Liver (tissue), 9 donors: ENCODE measurements around the gene FHDC1. TPM values are rescaled to one million over a fixed set of nuclear protein-coding genes. Genes with fewer than 3 reads are reported as not detected.

ENCODE experiments used
- DNase-seq: peaks from one replicate; pipeline ENCODE4 v3.0.0-alpha.2; 2017; ENCODE audit warnings: low spot score
- H3K27ac ChIP-seq, 2 donors: one replicate each; pipeline ENCODE4 v1.7.0; 2013; ENCODE audit warnings: inconsistent platforms in 2 of 2, low read length in 2 of 2, control low read depth in 1 of 2, low read depth in 1 of 2, mild to moderate bottlenecking in 1 of 2
- H3K27me3 ChIP-seq, 4 donors: one replicate each; pipeline versions ENCODE4 v1.6.1 to v1.7.0; 2013; ENCODE audit warnings: low read length in 3 of 4, inconsistent platforms in 1 of 4, mild to moderate bottlenecking in 1 of 4, moderate library complexity in 1 of 4; ENCODE audit not compliant: control insufficient read depth in 4 of 4, insufficient read depth in 4 of 4
- H3K36me3 ChIP-seq, 4 donors: one replicate each; pipeline versions ENCODE4 v1.6.1 to v1.7.0; 2013; ENCODE audit warnings: low read length in 3 of 4, mild to moderate bottlenecking in 3 of 4, low read depth in 1 of 4, moderate library complexity in 1 of 4; ENCODE audit not compliant: control insufficient read depth in 4 of 4, insufficient read depth in 3 of 4
- H3K4me1 ChIP-seq, 4 donors: one replicate each; pipeline versions ENCODE4 v1.6.1 to v1.7.0; 2013; ENCODE audit warnings: low read length in 3 of 4, mild to moderate bottlenecking in 3 of 4, moderate library complexity in 1 of 4; ENCODE audit not compliant: control insufficient read depth in 4 of 4, insufficient read depth in 4 of 4
- H3K4me3 ChIP-seq, 3 donors: one replicate each; pipeline versions ENCODE4 v1.6.1 to v1.7.0; 2013; ENCODE audit warnings: low read length in 3 of 3, control low read depth in 1 of 3, low read depth in 1 of 3, mild to moderate bottlenecking in 1 of 3
- H3K9ac ChIP-seq, 2 donors: one replicate each; pipeline ENCODE4 v1.7.0; 2013; ENCODE audit warnings: low read length in 2 of 2, mild to moderate bottlenecking in 2 of 2, moderate library complexity in 2 of 2, control low read depth in 1 of 2, low read depth in 1 of 2
- H3K9me3 ChIP-seq, 4 donors: one replicate each; pipeline versions ENCODE4 v1.6.1 to v1.7.0; 2013; ENCODE audit warnings: low read length in 3 of 4; ENCODE audit not compliant: control insufficient read depth in 4 of 4
- ATF3 ChIP-seq: IDR thresholded peaks from 2 replicates; pipeline ENCODE4 v1.6.1; 2016; ENCODE audit warnings: antibody characterized with exemption
- EGR1 ChIP-seq, 2 donors: IDR thresholded peaks; 2 replicates each; pipeline ENCODE4 v1.6.1; 2016 to 2018; ENCODE audit warnings: antibody characterized with exemption in 2 of 2, low read depth in 2 of 2
- FOXA1 ChIP-seq: IDR thresholded peaks from 2 replicates; pipeline ENCODE4 v1.6.1; 2016; ENCODE audit warnings: antibody characterized with exemption
- GABPA ChIP-seq, 2 donors: IDR thresholded peaks in 1 of 2; conservative IDR thresholded peaks in 1 of 2; 2 replicates each; pipeline ENCODE4 v1.6.1; 2016; ENCODE audit warnings: antibody characterized with exemption in 2 of 2, mild to moderate bottlenecking in 1 of 2, moderate library complexity in 1 of 2
- HNF4A ChIP-seq, 2 donors: conservative IDR thresholded peaks; 2 replicates each; pipeline ENCODE4 v1.6.1; 2016; ENCODE audit warnings: antibody characterized with exemption in 2 of 2, mild to moderate bottlenecking in 2 of 2
- HNF4G ChIP-seq: IDR thresholded peaks from 2 replicates; pipeline ENCODE4 v1.6.1; 2016; ENCODE audit warnings: antibody characterized with exemption
- MAX ChIP-seq: IDR thresholded peaks from 2 replicates; pipeline ENCODE4 v1.6.1; 2016; ENCODE audit warnings: antibody characterized with exemption
- NR2F2 ChIP-seq: IDR thresholded peaks from 2 replicates; pipeline ENCODE4 v1.6.1; 2016; ENCODE audit warnings: antibody characterized with exemption
- RAD21 ChIP-seq, 2 donors: IDR thresholded peaks; 2 replicates each; pipeline ENCODE4 v1.6.1; 2016; ENCODE audit warnings: antibody characterized with exemption in 2 of 2, mild to moderate bottlenecking in 2 of 2
- RXRA ChIP-seq, 2 donors: IDR thresholded peaks; 2 replicates each; pipeline ENCODE4 v1.6.1; 2017 to 2018; ENCODE audit warnings: antibody characterized with exemption in 2 of 2, mild to moderate bottlenecking in 1 of 2
- SP1 ChIP-seq: IDR thresholded peaks from 2 replicates; pipeline ENCODE4 v1.6.1; 2018; ENCODE audit warnings: antibody characterized with exemption, mild to moderate bottlenecking
- TAF1 ChIP-seq: conservative IDR thresholded peaks from 2 replicates; pipeline ENCODE4 v1.6.1; 2016; ENCODE audit warnings: antibody characterized with exemption, mild to moderate bottlenecking
- YY1 ChIP-seq: IDR thresholded peaks from 2 replicates; pipeline ENCODE4 v1.6.1; 2016; ENCODE audit warnings: antibody characterized with exemption, mild to moderate bottlenecking
- WGBS: extraction: QIAGEN DNeasy Blood & Tissue Kit; methylation state at CpG from one replicate; pipeline ENCODE4 v1.1.7; 2013; 5-methylcytosine and 5-hydroxymethylcytosine counted together
- polyA plus RNA-seq, 2 donors: library from polyadenylated mRNA; stranded (reverse) in 1 of 2; unstranded in 1 of 2; fragments of 200-250 nt in 1 of 2; fragments of >200 nt in 1 of 2; fragmentation: Nextera tagmentation in 1 of 2; extraction: Ambion mirVana in 1 of 2; gene quantifications; one replicate each; pipeline versions ENCODE4 v1.2.1 to v1.2.3, GENCODE V29; 2013 to 2015
- total RNA-seq, 2 donors: library from RNA; depleted of rRNA; stranded (reverse); fragments of >200 nt; gene quantifications; one replicate each; pipeline ENCODE4 v1.2.3, GENCODE V29; 2014
- TF ChIP-seq, protein P1 (sequence below): fragments of 150-350 bp; IDR thresholded peaks from 2 replicates; pipeline ENCODE4 v1.5.1; 2017; ENCODE audit warnings: improper control_type of control experiment, low read depth, low read length; ENCODE audit not compliant: missing input control
- TF ChIP-seq, protein P2 (sequence below): IDR thresholded peaks from 2 replicates; pipeline ENCODE4 v1.6.1; 2016; ENCODE audit warnings: antibody characterized with exemption
- donor health status: healthy.
- donor health status: healthy.
- donor health status: healthy.
- donor health status: healthy.
- donor health status: healthy.

The FHDC1 gene
- total and polyA plus RNA-seq, 4 donors: 0.06 to 33.0 (median 0.11) TPM

GRCh38 chr4:152972821-152973628, 36.9 kb downstream of the FHDC1 start:
- no peak for TF ChIP-seq FOXA1
- no peak for TF ChIP-seq SP1
- TF ChIP-seq, protein P1, sequence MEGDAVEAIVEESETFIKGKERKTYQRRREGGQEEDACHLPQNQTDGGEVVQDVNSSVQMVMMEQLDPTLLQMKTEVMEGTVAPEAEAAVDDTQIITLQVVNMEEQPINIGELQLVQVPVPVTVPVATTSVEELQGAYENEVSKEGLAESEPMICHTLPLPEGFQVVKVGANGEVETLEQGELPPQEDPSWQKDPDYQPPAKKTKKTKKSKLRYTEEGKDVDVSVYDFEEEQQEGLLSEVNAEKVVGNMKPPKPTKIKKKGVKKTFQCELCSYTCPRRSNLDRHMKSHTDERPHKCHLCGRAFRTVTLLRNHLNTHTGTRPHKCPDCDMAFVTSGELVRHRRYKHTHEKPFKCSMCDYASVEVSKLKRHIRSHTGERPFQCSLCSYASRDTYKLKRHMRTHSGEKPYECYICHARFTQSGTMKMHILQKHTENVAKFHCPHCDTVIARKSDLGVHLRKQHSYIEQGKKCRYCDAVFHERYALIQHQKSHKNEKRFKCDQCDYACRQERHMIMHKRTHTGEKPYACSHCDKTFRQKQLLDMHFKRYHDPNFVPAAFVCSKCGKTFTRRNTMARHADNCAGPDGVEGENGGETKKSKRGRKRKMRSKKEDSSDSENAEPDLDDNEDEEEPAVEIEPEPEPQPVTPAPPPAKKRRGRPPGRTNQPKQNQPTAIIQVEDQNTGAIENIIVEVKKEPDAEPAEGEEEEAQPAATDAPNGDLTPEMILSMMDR: no peak
- TF ChIP-seq RXRA (IDR thresholded peaks at IDR 0.05): no peak
- TF ChIP-seq ATF3: no peak
- no peaks in the 10 kb centered on the region for H3K4me1 ChIP-seq
- no peaks in the 10 kb centered on the region for H3K9me3 ChIP-seq
- no peaks in the 10 kb centered on the region for H3K36me3 ChIP-seq
- 90% methylated on average over 12 of the region's 12 CpGs for WGBS
- no peak overlapping the region for H3K4me3 ChIP-seq
- H3K9ac ChIP-seq: no peak overlapping the region
- DNase-seq: no peak
- H3K27me3 ChIP-seq: no peaks in the 10 kb centered on the region
- H3K27ac ChIP-seq: no peak overlapping the region

GRCh38 chr4:152973629-152974467, 37.7 kb downstream of the FHDC1 start:
- H3K36me3 ChIP-seq: no peaks in the 10 kb centered on the region
- 89% methylated on average over 9 of the region's 9 CpGs for WGBS
- DNase-seq: no peak

More at GRCh38 chr4:152973629-152974467, 37.7 kb downstream of the FHDC1 start:
- no peak for TF ChIP-seq GABPA (IDR thresholded peaks at IDR 0.05 in 1 of 2, conservative IDR thresholded peaks at IDR 0.05 in 1 of 2)
- TF ChIP-seq, protein P2, sequence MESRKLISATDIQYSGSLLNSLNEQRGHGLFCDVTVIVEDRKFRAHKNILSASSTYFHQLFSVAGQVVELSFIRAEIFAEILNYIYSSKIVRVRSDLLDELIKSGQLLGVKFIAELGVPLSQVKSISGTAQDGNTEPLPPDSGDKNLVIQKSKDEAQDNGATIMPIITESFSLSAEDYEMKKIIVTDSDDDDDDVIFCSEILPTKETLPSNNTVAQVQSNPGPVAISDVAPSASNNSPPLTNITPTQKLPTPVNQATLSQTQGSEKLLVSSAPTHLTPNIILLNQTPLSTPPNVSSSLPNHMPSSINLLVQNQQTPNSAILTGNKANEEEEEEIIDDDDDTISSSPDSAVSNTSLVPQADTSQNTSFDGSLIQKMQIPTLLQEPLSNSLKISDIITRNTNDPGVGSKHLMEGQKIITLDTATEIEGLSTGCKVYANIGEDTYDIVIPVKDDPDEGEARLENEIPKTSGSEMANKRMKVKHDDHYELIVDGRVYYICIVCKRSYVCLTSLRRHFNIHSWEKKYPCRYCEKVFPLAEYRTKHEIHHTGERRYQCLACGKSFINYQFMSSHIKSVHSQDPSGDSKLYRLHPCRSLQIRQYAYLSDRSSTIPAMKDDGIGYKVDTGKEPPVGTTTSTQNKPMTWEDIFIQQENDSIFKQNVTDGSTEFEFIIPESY: no peak
- no peak for TF ChIP-seq MAX
- TF ChIP-seq HNF4G: no peak
- no peak for TF ChIP-seq SP1
- TF ChIP-seq RAD21 (IDR thresholded peaks at IDR 0.05): no peak
- TF ChIP-seq, protein P1: no peak
- TF ChIP-seq YY1: no peak
- no peak for TF ChIP-seq NR2F2
- no peak for TF ChIP-seq HNF4A (conservative IDR thresholded peaks at IDR 0.05)
- no peak for TF ChIP-seq EGR1 (IDR thresholded peaks at IDR 0.05; ENCODE audit: low read depth in 2 of 2)
- TF ChIP-seq FOXA1: no peak
- no peak for TF ChIP-seq TAF1
- Histone ChIP-seq H3K4me3 (no peak overlapping the region), H3K9ac (no peak overlapping the region), H3K4me1 (no peaks in the 10 kb centered on the region), H3K27ac (no peak overlapping the region), H3K9me3 (no peaks in the 10 kb centered on the region), H3K27me3 (no peaks in the 10 kb centered on the region)
